Activated naive CD8-positive, alpha-beta T cell treated with anti-CD3 and anti-CD28 coated beads, Interleukin-2, amount 10 ng/mL, durations not matched to agents 7 days and 5 days (primary cell): Measurements from ENCODE around the gene COL17A1. TPM values are rescaled to one million over a fixed set of nuclear protein-coding genes. Genes with fewer than 3 reads are reported as not detected.

ENCODE experiments used
- ATAC-seq: fragments of 150-1000 bp; cut with Tn5 transposase; one replicate; pipeline ENCODE4 v1.10.0; 2021; ENCODE audit warnings: low read depth, moderate library complexity
- POLR2A ChIA-PET: fragments of 350-600 bp; sonication (Branson Sonifier 250); formaldehyde crosslinking; loops from one replicate; lab custom pipeline; 2021; ENCODE audit warnings: antibody characterized with exemption; lab: Charles Lee
- DNase-seq: peaks from one replicate; pipeline ENCODE4 v3.0.0; 2021
- H3K27ac Mint-ChIP-seq: one replicate; pipeline ENCODE4 v1.8.0; 2022; ENCODE audit warnings: mild to moderate bottlenecking, mixed read lengths
- H3K27me3 Mint-ChIP-seq: one replicate; pipeline ENCODE4 v1.8.0; 2022; ENCODE audit warnings: mild to moderate bottlenecking, moderate library complexity, mixed read lengths
- H3K36me3 Mint-ChIP-seq: one replicate; pipeline ENCODE4 v1.8.0; 2021; ENCODE audit warnings: mild to moderate bottlenecking, mixed read lengths
- H3K4me1 Mint-ChIP-seq: one replicate; pipeline ENCODE4 v1.8.0; 2021; ENCODE audit warnings: mixed read lengths
- H3K4me3 Mint-ChIP-seq: one replicate; pipeline ENCODE4 v1.8.0; 2022; ENCODE audit warnings: mild to moderate bottlenecking, moderate library complexity, mixed read lengths
- H3K9me3 Mint-ChIP-seq: one replicate; pipeline ENCODE4 v1.8.0; 2021; ENCODE audit warnings: mixed read lengths
- total RNA-seq, 2 experiments: library from RNA; stranded (reverse); gene quantifications; one replicate each; pipeline ENCODE4 v1.2.3, GENCODE V29; 2021

Gene COL17A1
- total RNA-seq, 2 experiments from 2014 or later = not detected

- POLR2A ChIA-PET = interaction anchor here (0.5 kb wide), 1 partner anchor 147 kb away, joined by 4 read pairs; no protein-coding TSS in a partner anchor
- DNase-seq (no peak), ATAC-seq (no peak)
- no peak overlapping the region for H3K4me3 Mint-ChIP-seq
- H3K27me3 Mint-ChIP-seq = no peaks in the 10 kb centered on the region
- peaks cover 8% of the 10 kb centered on the region for H3K36me3 Mint-ChIP-seq
- peaks cover 2% of the 10 kb centered on the region for H3K4me1 Mint-ChIP-seq
- no peak overlapping the region for H3K27ac Mint-ChIP-seq
- no peaks in the 10 kb centered on the region for H3K9me3 Mint-ChIP-seq
These were observed 54.0 kb downstream of the COL17A1 start for GRCh38 chr10:104031631-104032030.

GRCh38 chr10:104029521-104029860 is 56.2 kb downstream of the COL17A1 start:
- Mint-ChIP-seq H3K27me3 (no peaks in the 10 kb centered on the region), H3K4me3 (no peak overlapping the region), H3K9me3 (no peaks in the 10 kb centered on the region), H3K36me3 (peaks cover 10% of the 10 kb centered on the region), H3K27ac (no peak overlapping the region), H3K4me1 (peaks cover 2% of the 10 kb centered on the region)
- DNase-seq (no peak), ATAC-seq (no peak)
- POLR2A ChIA-PET = no interaction called here

- Mint-ChIP-seq H3K4me1 (peaks cover 2% of the 10 kb centered on the region), H3K4me3 (no peak overlapping the region), H3K27ac (no peak overlapping the region), H3K27me3 (no peaks in the 10 kb centered on the region), H3K9me3 (no peaks in the 10 kb centered on the region), H3K36me3 (peaks cover 14% of the 10 kb centered on the region)
- ATAC-seq (no peak), DNase-seq (no peak)
- POLR2A ChIA-PET = no interaction called here
These were observed 56.7 kb downstream of the COL17A1 start for GRCh38 chr10:104028823-104029520.

- peaks cover 2% of the 10 kb centered on the region for H3K4me1 Mint-ChIP-seq
- H3K9me3 Mint-ChIP-seq = no peaks in the 10 kb centered on the region
- POLR2A ChIA-PET = no interaction called here
- DNase-seq (no peak), ATAC-seq (no peak)
- H3K27ac Mint-ChIP-seq = no peak overlapping the region
- no peak overlapping the region for H3K4me3 Mint-ChIP-seq
- peaks cover 20% of the 10 kb centered on the region for H3K36me3 Mint-ChIP-seq
- no peaks in the 10 kb centered on the region for H3K27me3 Mint-ChIP-seq
These were observed 57.5 kb downstream of the COL17A1 start for GRCh38 chr10:104028146-104028545.

GRCh38 chr10:104026762-104027161 is 58.9 kb downstream of the COL17A1 start:
- DNase-seq (no peak), ATAC-seq (no peak)
- Mint-ChIP-seq H3K4me3 (no peak overlapping the region), H3K27ac (no peak overlapping the region), H3K27me3 (no peaks in the 10 kb centered on the region), H3K4me1 (peaks cover 2% of the 10 kb centered on the region), H3K36me3 (peaks cover 28% of the 10 kb centered on the region), H3K9me3 (no peaks in the 10 kb centered on the region)
- POLR2A ChIA-PET = no interaction called here

- no peaks in the 10 kb centered on the region for H3K4me1 Mint-ChIP-seq
- no peak for DNase-seq
- H3K9me3 Mint-ChIP-seq = no peaks in the 10 kb centered on the region
- H3K27me3 Mint-ChIP-seq = no peaks in the 10 kb centered on the region
- H3K36me3 Mint-ChIP-seq = peaks cover 31% of the 10 kb centered on the region
- ATAC-seq = no peak
- no peak overlapping the region for H3K4me3 Mint-ChIP-seq
- no peak overlapping the region for H3K27ac Mint-ChIP-seq
- POLR2A ChIA-PET = no interaction called here
These were observed 60.2 kb downstream of the COL17A1 start for GRCh38 chr10:104025524-104025923.

GRCh38 chr10:104022026-104022425 is 63.7 kb downstream of the COL17A1 start:
- POLR2A ChIA-PET = no interaction called here
- Mint-ChIP-seq H3K4me3 (no peak overlapping the region), H3K36me3 (peaks cover 37% of the 10 kb centered on the region), H3K4me1 (no peaks in the 10 kb centered on the region), H3K9me3 (no peaks in the 10 kb centered on the region), H3K27me3 (no peaks in the 10 kb centered on the region), H3K27ac (no peak overlapping the region)
- DNase-seq = no peak
- ATAC-seq = no peak

- no peak overlapping the region for H3K4me3 Mint-ChIP-seq
- H3K27me3 Mint-ChIP-seq = no peaks in the 10 kb centered on the region
- H3K9me3 Mint-ChIP-seq = no peaks in the 10 kb centered on the region
- H3K4me1 Mint-ChIP-seq = no peaks in the 10 kb centered on the region
- H3K27ac Mint-ChIP-seq = no peak overlapping the region
- POLR2A ChIA-PET = no interaction called here
- ATAC-seq = no peak
- DNase-seq = no peak
- H3K36me3 Mint-ChIP-seq = peaks cover 37% of the 10 kb centered on the region
These were observed 64.4 kb downstream of the COL17A1 start for GRCh38 chr10:104021246-104021645.

- POLR2A ChIA-PET = interaction anchor here (0.6 kb wide), 1 partner anchor 1500 kb away, joined by 3 read pairs; no protein-coding TSS in a partner anchor
- Mint-ChIP-seq H3K4me3 (no peak overlapping the region), H3K4me1 (no peaks in the 10 kb centered on the region), H3K27me3 (no peaks in the 10 kb centered on the region), H3K9me3 (no peaks in the 10 kb centered on the region), H3K27ac (no peak overlapping the region), H3K36me3 (peaks cover 37% of the 10 kb centered on the region)
- DNase-seq = no peak
- no peak for ATAC-seq
These were observed 65.7 kb downstream of the COL17A1 start for GRCh38 chr10:104020020-104020419.

GRCh38 chr10:104018471-104018870 is 67.2 kb downstream of the COL17A1 start:
- POLR2A ChIA-PET = no interaction called here
- no peak overlapping the region for H3K4me3 Mint-ChIP-seq

GRCh38 chr10:104016661-104017060 is 69.0 kb downstream of the COL17A1 start:
- Mint-ChIP-seq H3K36me3 (peaks cover 28% of the 10 kb centered on the region), H3K9me3 (no peaks in the 10 kb centered on the region), H3K4me1 (no peaks in the 10 kb centered on the region), H3K4me3 (no peak overlapping the region), H3K27ac (no peak overlapping the region), H3K27me3 (no peaks in the 10 kb centered on the region)
- ATAC-seq = no peak
- DNase-seq = no peak
- POLR2A ChIA-PET = no interaction called here

More at GRCh38 chr10:104018471-104018870, 67.2 kb downstream of the COL17A1 start:
- H3K27me3 Mint-ChIP-seq = no peaks in the 10 kb centered on the region
- ATAC-seq = no peak
- peaks cover 32% of the 10 kb centered on the region for H3K36me3 Mint-ChIP-seq
- DNase-seq = no peak
- no peak overlapping the region for H3K27ac Mint-ChIP-seq
- no peaks in the 10 kb centered on the region for H3K9me3 Mint-ChIP-seq
- H3K4me1 Mint-ChIP-seq = no peaks in the 10 kb centered on the region

GRCh38 chr10:104014176-104014575 is 71.5 kb downstream of the COL17A1 start:
- POLR2A ChIA-PET = no interaction called here
- H3K9me3 Mint-ChIP-seq = no peaks in the 10 kb centered on the region
- DNase-seq (no peak), ATAC-seq (no peak)
- peaks cover 2% of the 10 kb centered on the region for H3K4me1 Mint-ChIP-seq
- H3K36me3 Mint-ChIP-seq = peaks cover 14% of the 10 kb centered on the region
- no peak overlapping the region for H3K27ac Mint-ChIP-seq
- no peaks in the 10 kb centered on the region for H3K27me3 Mint-ChIP-seq
- no peak overlapping the region for H3K4me3 Mint-ChIP-seq

GRCh38 chr10:104013489-104013888 is 72.2 kb downstream of the COL17A1 start:
- no peak for DNase-seq
- no peaks in the 10 kb centered on the region for H3K27me3 Mint-ChIP-seq
- H3K4me1 Mint-ChIP-seq = peaks cover 2% of the 10 kb centered on the region
- POLR2A ChIA-PET = no interaction called here
- no peak for ATAC-seq
- H3K27ac Mint-ChIP-seq = no peak overlapping the region
- no peak overlapping the region for H3K4me3 Mint-ChIP-seq
- peaks cover 12% of the 10 kb centered on the region for H3K36me3 Mint-ChIP-seq
- H3K9me3 Mint-ChIP-seq = no peaks in the 10 kb centered on the region

- peaks cover 2% of the 10 kb centered on the region for H3K4me1 Mint-ChIP-seq
- no peak overlapping the region for H3K27ac Mint-ChIP-seq
- H3K27me3 Mint-ChIP-seq = no peaks in the 10 kb centered on the region
- DNase-seq = no peak
- H3K4me3 Mint-ChIP-seq = no peak overlapping the region
- no peaks in the 10 kb centered on the region for H3K9me3 Mint-ChIP-seq
- H3K36me3 Mint-ChIP-seq = peaks cover 14% of the 10 kb centered on the region
- POLR2A ChIA-PET = no interaction called here
- ATAC-seq = no peak
These were observed 73.8 kb downstream of the COL17A1 start for GRCh38 chr10:104011904-104012303.
